Immature natural killer cell (primary cell): ENCODE results near the gene RUFY2. TPM values are rescaled to one million over a fixed set of nuclear protein-coding genes. Genes with fewer than 3 reads are reported as not detected.
"Not testable (repeated sequence)": the region's sequence is repeated elsewhere in the genome, so short reads cannot be mapped to it uniquely, and the experiment has no call there.

Source experiments
- DNase-seq, 3 donors: peaks; one replicate each; pipeline ENCODE4 v3.0.0; 2022; ENCODE audit warnings: mixed read lengths in 1 of 3
- H3K27ac Mint-ChIP-seq, 6 donors: one replicate each; pipeline ENCODE4 v1.8.0; 2020; ENCODE audit warnings: mixed read lengths in 6 of 6, mild to moderate bottlenecking in 5 of 6, inconsistent platforms in 4 of 6, moderate library complexity in 3 of 6
- H3K27me3 Mint-ChIP-seq, 3 donors: one replicate each; pipeline ENCODE4 v1.8.0; 2020 to 2021; ENCODE audit warnings: low read depth in 3 of 3, mild to moderate bottlenecking in 3 of 3, mixed read lengths in 3 of 3, moderate library complexity in 3 of 3, inconsistent platforms in 1 of 3
- H3K36me3 Mint-ChIP-seq, 3 donors: one replicate each; pipeline ENCODE4 v1.8.0; 2020; ENCODE audit warnings: mixed read lengths in 3 of 3, inconsistent platforms in 2 of 3, mild to moderate bottlenecking in 2 of 3
- H3K4me1 Mint-ChIP-seq, 2 donors: one replicate each; pipeline ENCODE4 v1.8.0; 2020; ENCODE audit warnings: inconsistent platforms in 2 of 2, mild to moderate bottlenecking in 2 of 2, mixed read lengths in 2 of 2, moderate library complexity in 1 of 2
- H3K4me3 Mint-ChIP-seq, 5 donors: one replicate each; pipeline ENCODE4 v1.8.0; 2020; ENCODE audit warnings: mild to moderate bottlenecking in 5 of 5, mixed read lengths in 5 of 5, inconsistent platforms in 3 of 5, moderate library complexity in 3 of 5
- H3K9me3 Mint-ChIP-seq, 6 donors: one replicate each; pipeline ENCODE4 v1.8.0; 2020; ENCODE audit warnings: mild to moderate bottlenecking in 6 of 6, mixed read lengths in 6 of 6, inconsistent platforms in 4 of 6, moderate library complexity in 3 of 6
- polyA plus RNA-seq, 3 donors: library from polyadenylated mRNA; unstranded; fragments of 300-500 nt; fragmentation: Illumina TruSeq; gene quantifications; one replicate each; pipeline ENCODE4 v1.2.3, GENCODE V29; 2021

RUFY2 gene
- polyA plus RNA-seq, 3 donors from 2014 or later: 3.3 to 8.2 (median 5.5) TPM

DNA sequence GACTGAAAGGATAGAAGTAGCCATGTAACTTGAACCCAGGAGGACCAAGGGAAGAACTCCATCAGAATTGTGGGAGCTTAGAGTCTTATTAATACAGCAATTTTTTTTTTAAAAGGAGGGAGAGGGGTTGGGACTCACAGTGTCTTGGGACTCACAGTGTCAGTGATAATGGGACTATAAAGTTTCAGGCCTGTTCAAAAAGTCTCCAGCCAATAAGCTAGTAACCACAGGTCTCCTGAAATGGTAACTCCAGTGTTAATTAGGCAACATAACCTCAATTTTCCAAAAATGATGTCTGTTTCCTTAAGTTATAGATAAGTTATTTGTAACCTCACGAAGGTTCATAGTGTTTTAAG lies 77.6 kb downstream of the RUFY2 start:
- peaks cover 4 to 18% (median 16%) of the 10 kb centered on the region in 3 donors for H3K27me3 Mint-ChIP-seq
- DNase-seq: no peak
- H3K4me1 Mint-ChIP-seq: peaks cover 27 to 30% of the 10 kb centered on the region in 2 donors
- H3K9me3 Mint-ChIP-seq: peaks cover 0 to 3% (median 0%) of the 10 kb centered on the region in 6 donors
- no peaks in the 10 kb centered on the region for H3K36me3 Mint-ChIP-seq
- peak overlapping the region in 1 of 5 donors; percentile 100 for H3K4me3 Mint-ChIP-seq
- no peak overlapping the region for H3K27ac Mint-ChIP-seq

DNA sequence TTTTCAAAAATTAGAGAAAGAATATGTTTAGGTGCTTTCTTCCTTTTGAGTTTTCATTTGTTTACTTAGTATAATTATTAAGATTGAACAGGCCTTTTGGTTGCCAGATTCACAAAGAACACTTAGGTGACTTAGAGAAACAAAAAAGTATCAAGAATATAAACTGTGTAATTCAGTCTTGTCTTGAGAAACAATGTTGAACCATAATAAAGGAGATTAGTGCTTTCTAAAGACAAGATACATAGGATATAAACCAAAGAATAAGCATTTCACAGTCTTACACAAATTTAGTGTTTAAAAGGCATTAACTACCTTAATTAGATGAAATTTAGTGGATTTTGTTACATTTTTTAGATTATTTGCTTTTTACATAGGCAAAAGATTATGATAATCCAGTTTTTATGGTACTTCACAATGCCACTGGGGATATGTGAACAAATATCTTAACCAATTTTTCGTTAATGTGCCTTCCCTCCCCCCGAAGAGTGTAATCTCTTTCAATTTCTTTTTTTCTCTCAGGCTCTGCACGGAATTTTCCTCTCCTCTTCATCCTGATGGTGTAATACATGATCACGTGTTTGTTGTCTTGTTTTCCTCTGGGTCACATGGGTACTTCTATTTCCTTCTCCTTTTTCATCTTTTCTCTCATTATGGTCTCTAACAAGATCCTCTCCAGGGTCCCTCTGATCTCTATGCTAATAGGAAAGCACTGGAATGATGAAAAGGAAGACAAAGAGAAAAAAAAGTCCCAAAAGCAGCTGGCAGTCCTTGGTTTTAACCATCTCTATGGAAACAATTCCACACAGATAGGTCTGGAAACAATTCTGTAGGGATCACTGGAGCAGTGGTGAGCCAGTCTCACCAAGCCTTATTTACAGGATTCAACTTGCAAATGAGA lies 78.9 kb downstream of the RUFY2 start:
- Mint-ChIP-seq H3K27ac (peak overlapping the region in 1 of 6 donors; percentile 3), H3K4me3 (no peak overlapping the region), H3K4me1 (peaks cover 14 to 17% of the 10 kb centered on the region in 2 donors), H3K27me3 (peaks cover 4 to 18% (median 16%) of the 10 kb centered on the region in 3 donors), H3K36me3 (no peaks in the 10 kb centered on the region), H3K9me3 (peaks cover 0 to 3% (median 0%) of the 10 kb centered on the region in 6 donors)
- DNase-seq: no peak

DNA sequence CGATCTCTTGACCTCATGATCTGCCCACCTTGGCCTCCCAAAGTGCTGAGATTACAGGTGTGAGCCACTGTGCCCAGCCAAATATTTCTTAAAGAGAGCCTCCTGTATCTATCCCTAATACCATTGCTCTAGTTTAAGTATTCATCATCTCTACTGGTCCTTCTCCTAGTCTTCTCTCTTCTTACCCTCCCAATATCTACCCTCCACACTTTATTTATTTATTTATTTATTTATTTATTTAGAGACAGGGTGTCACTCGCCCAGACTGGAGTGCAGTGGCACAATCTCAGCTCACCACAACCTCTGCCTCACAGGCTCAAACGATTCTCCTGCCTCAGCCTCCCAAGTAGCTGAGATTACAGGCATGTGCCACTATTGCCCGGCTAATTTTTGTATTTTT lies 82.7 kb downstream of the RUFY2 start:
- H3K36me3 Mint-ChIP-seq, H3K9me3 Mint-ChIP-seq, H3K4me1 Mint-ChIP-seq, H3K27me3 Mint-ChIP-seq, H3K27ac Mint-ChIP-seq, DNase-seq, H3K4me3 Mint-ChIP-seq: not testable (repeated sequence)

DNA sequence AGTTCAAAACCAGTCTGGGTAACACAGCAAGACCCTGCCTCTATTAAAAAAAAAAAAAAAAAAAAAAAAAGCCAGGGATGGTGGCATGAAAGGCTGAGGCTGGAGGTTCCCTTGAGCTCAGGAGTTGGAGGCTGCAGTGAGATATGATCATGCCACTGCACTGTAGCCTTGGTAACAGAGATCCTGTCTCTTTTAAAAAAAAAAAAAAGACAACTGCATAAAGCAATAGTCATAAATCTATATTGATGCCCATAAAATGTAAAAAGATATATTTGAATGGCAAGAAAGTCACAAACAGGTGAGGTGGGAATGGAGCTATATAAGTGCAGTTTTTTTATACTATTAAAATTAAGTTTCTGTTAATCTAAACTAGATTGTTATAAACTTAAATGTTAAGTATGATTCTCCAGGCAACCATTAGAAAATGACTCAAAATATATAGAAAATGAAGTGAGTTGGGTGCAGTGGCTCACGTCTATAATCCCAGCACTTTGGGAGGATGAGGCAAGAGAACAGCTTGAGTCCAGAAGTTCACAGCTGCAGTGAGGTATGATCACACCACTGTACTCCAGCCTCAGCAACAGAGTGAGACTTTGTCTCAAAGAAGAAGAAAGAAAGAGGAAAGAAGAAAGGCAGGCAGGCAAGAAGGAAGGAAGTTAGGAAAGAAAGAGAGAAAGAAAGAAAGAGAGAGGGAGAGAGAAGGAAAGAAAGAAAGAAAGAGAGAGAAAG lies 88.6 kb downstream of the RUFY2 start:
- Mint-ChIP-seq H3K27ac (peak overlapping the region in 1 of 6 donors; percentile 29), H3K4me3 (no peak overlapping the region)

DNA sequence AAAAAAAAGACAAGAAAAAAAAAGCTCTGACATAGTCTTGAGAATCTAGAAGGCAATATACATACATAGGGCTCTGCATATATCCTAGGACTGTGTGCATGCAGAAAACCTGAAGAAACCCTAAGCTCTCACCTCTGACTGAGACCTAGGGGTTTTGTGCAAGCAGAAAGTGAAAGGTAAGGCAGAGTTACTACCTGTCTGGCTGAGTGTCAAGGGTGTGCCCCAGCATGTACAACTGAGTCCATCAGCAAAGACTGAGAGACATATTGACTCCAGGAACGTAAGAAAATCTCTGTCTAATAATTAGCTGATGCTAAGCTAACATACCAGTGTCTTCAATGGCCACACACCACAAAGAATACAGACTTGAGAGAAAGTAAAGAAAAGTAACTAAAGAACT lies 91.5 kb downstream of the RUFY2 start:
- Mint-ChIP-seq H3K36me3 (peaks cover 4 to 14% (median 9%) of the 10 kb centered on the region in 3 donors), H3K27ac (no peak overlapping the region), H3K27me3 (peaks cover 0 to 4% (median 2%) of the 10 kb centered on the region in 3 donors), H3K9me3 (peaks cover 8 to 20% (median 12%) of the 10 kb centered on the region in 6 donors), H3K4me1 (peaks cover 0 to 4% of the 10 kb centered on the region in 2 donors), H3K4me3 (no peak overlapping the region)
- no peak for DNase-seq

More for the DNA sequence above, 88.6 kb downstream of the RUFY2 start:
- no peak for DNase-seq
- Mint-ChIP-seq H3K27me3 (peaks cover 0 to 4% (median 2%) of the 10 kb centered on the region in 3 donors), H3K4me1 (peaks cover 0 to 4% of the 10 kb centered on the region in 2 donors), H3K9me3 (peaks cover 7 to 20% (median 12%) of the 10 kb centered on the region in 6 donors), H3K36me3 (peaks cover 4 to 14% (median 9%) of the 10 kb centered on the region in 3 donors)

DNA sequence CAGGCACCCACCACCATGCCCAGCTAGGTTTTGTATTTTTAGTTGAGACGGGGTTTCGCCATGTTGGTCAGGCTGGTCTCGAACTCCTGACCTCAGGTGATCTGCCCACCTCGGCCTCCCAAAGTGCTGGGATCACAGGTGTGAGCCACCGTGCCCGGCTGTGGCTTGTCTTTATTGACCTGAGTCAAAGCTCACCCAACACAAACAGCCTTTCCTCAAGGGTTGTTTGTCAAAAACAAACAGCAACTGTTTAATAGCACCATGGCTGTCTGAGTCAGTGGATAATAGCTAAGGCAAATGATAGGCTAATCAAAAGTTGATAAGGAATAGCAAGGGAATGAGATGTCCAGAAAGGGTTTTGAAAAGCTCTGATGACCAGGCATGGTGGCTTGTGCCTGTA lies 92.1 kb downstream of the RUFY2 start:
- not testable (repeated sequence) for H3K27ac Mint-ChIP-seq, DNase-seq, H3K4me1 Mint-ChIP-seq, H3K27me3 Mint-ChIP-seq, H3K4me3 Mint-ChIP-seq
- Mint-ChIP-seq H3K36me3 (peaks cover 4 to 14% (median 9%) of the 10 kb centered on the region in 3 donors), H3K9me3 (peaks cover 8 to 20% (median 12%) of the 10 kb centered on the region in 6 donors)

DNA sequence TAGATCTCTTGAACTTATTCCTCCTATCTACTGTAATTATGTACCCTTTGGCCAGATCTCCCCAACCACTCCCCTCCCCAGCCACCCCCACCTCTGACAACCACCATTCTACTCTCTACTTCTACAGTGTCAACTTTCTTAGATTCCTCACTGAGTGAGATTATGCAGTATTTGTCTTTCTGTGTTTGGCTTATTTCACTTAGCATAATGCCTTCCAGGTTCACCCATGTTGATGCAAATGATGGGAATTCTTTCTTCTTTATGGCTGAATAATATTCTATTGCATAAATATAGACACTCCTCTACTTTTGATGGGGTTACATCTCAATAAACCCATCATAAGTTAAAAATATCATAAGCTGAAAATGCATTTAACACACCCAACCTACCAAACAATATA lies 96.5 kb downstream of the RUFY2 start:
- H3K36me3 Mint-ChIP-seq: peaks cover 0 to under 1% (median 0%) of the 10 kb centered on the region in 3 donors
- peaks cover 0 to 4% of the 10 kb centered on the region in 2 donors for H3K4me1 Mint-ChIP-seq
- peaks cover 0 to 1% (median under 1%) of the 10 kb centered on the region in 6 donors for H3K9me3 Mint-ChIP-seq
- no peak overlapping the region for H3K4me3 Mint-ChIP-seq
- no peak overlapping the region for H3K27ac Mint-ChIP-seq
- no peak for DNase-seq
- no peaks in the 10 kb centered on the region for H3K27me3 Mint-ChIP-seq

DNA sequence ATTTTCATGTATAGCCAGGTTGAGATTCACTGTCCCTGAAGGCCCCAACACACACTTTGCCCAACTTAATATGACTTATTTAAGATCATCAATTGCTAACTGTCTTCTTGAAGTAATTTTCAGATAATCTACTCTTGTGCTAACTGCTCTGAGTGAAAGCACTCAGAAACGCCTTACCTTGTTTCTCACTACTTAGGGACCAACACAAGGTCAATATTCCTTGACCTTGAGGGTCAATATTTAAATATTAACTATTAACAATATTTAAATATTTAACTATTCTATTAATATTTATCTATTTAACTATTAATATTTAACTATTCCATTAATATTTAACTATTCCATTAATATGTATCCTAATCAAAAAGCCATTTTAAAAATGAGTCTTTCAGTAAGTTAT lies 101.2 kb downstream of the RUFY2 start:
- H3K27me3 Mint-ChIP-seq: no peaks in the 10 kb centered on the region
- no peak for DNase-seq
- no peaks in the 10 kb centered on the region for H3K36me3 Mint-ChIP-seq
- no peaks in the 10 kb centered on the region for H3K4me1 Mint-ChIP-seq
- H3K4me3 Mint-ChIP-seq: no peak overlapping the region
- no peak overlapping the region for H3K27ac Mint-ChIP-seq
- H3K9me3 Mint-ChIP-seq: no peaks in the 10 kb centered on the region

DNA sequence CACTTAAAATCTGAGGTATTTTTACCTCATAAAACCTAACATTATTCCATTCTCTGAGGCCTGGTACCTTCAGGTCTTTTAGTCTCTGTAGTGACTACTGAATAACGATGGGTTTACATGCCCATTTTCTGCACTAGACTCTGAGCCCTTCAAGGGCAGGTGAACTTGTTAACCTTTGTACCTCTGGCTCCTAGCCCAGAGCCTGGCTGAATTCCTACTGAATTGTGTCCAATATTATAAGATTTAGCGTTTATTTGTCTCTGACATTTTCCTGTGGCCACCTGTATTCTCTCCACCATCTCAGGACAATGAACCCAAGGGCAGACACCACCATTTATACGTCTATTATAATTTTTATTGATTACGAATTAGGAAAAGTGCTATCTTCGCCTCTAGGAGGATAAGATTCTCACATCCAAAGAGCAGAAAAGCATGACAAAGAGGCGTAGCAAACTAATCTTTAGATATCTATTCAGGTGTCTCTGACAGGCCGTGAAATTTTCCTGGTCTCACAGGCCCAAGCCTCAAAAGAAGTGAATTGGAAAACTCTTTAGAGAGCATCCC lies 103.1 kb downstream of the RUFY2 start:
- no peaks in the 10 kb centered on the region for H3K4me1 Mint-ChIP-seq
- H3K4me3 Mint-ChIP-seq: no peak overlapping the region
- no peaks in the 10 kb centered on the region for H3K9me3 Mint-ChIP-seq
- no peaks in the 10 kb centered on the region for H3K27me3 Mint-ChIP-seq
- no peaks in the 10 kb centered on the region for H3K36me3 Mint-ChIP-seq
- no peak for DNase-seq
- H3K27ac Mint-ChIP-seq: no peak overlapping the region

DNA sequence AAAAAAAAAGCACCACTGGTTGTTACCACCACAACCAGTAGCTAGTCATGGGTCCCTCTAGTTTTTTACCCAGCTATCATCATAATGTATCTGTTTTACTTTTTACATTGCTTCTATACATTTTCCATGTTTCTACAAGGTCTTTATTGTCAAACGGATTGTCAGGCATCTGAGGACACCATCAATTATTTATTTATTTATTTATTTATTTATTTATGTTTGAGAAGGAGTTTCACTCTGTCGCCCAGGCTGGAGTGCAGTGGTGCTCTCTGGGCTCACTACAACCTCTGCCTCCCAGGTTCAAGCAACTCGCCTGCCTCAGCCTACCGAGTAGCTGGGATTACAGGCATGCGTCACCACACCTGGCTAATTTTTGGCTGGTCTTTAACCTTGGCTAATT lies 104.2 kb downstream of the RUFY2 start:
- Mint-ChIP-seq H3K4me1 (no peaks in the 10 kb centered on the region), H3K9me3 (no peaks in the 10 kb centered on the region), H3K27me3 (peaks cover 0 to 2% (median 0%) of the 10 kb centered on the region in 3 donors), H3K4me3 (no peak overlapping the region), H3K27ac (no peak overlapping the region), H3K36me3 (no peaks in the 10 kb centered on the region)
- DNase-seq: no peak

DNA sequence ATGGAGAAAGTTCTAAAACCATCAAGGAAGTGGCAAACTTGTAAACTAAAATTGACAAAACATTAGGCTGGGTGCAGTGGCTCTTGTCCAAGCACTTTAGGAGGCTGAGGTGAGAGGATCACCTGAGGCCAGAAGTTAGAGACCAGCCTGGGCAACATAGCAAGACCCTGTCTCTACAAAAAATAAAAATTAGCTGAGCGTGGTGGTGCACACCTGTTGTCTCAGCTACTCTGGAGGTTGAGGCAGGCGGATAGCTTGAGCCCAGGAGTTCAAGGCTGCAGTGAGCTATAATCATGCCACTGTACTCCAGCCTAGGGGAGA lies 104.6 kb downstream of the RUFY2 start:
- Mint-ChIP-seq H3K36me3 (no peaks in the 10 kb centered on the region), H3K27me3 (peaks cover 0 to 2% (median 0%) of the 10 kb centered on the region in 3 donors), H3K9me3 (no peaks in the 10 kb centered on the region), H3K27ac (no peak overlapping the region), H3K4me3 (no peak overlapping the region), H3K4me1 (no peaks in the 10 kb centered on the region)
- DNase-seq: no peak

DNA sequence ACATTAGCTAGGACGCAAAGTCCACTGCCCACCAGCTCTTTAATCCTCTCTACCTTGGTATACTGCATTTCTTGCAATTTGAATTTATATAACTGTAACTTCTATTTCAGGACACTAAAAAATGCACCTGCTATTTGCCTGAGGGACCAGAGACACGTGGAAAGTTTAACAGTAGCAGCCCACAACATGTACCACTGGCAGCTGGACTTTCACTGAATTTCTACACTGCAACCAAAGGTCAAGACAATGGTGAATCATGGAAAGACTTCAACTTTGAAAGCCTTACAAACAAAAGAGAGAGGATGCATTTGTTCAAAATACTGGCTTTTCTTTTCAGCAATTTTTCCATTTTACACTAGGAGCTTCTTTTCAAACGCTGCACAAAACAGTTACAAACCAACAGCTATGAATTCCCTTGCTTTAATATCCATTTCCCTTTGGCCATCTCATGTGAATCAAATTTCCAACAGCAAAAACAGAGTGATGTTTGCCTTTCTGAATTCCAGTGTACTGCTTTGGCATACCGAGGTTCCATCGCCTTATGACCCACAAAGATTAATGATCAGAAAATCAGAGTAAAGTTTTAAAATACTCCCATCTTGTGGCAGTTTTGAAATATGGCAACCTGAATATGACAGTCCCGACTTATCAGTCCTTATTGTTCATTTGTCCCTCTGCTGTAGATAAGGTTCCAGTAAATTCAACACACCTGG lies 105.1 kb downstream of the RUFY2 start:
- Mint-ChIP-seq H3K36me3 (no peaks in the 10 kb centered on the region), H3K27ac (no peak overlapping the region), H3K27me3 (peaks cover 0 to 2% (median 0%) of the 10 kb centered on the region in 3 donors), H3K4me3 (no peak overlapping the region), H3K9me3 (no peaks in the 10 kb centered on the region), H3K4me1 (no peaks in the 10 kb centered on the region)
- peak in 2 of 3 donors; percentile 8 to 13 for DNase-seq

DNA sequence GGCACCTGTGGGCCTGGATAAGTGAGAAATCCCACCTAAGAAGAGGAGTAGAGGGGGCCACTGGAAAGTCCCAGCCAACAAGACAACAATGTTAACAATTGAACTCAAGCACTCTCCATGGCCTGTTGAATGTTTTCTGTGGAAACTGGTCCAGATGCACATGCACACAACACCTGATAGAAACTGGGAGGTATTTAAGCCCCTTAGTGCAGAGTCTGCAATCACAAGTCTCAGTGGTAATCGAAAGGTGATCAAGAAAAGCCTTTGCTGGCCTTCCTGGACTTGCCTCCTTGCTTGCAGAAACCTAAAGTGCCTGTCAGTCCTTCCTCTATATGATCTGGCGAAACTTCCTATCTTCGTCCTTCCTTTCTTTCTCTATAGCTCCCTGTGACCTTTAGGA lies 105.8 kb downstream of the RUFY2 start:
- no peaks in the 10 kb centered on the region for H3K4me1 Mint-ChIP-seq
- H3K27me3 Mint-ChIP-seq: peaks cover 0 to 2% (median 0%) of the 10 kb centered on the region in 3 donors
- H3K9me3 Mint-ChIP-seq: no peaks in the 10 kb centered on the region
- H3K4me3 Mint-ChIP-seq: no peak overlapping the region
- H3K36me3 Mint-ChIP-seq: no peaks in the 10 kb centered on the region
- H3K27ac Mint-ChIP-seq: no peak overlapping the region
- no peak for DNase-seq
